Panc1 (cell line): Measurements from ENCODE around the gene CWF19L1. TPM values are rescaled to one million over a fixed set of nuclear protein-coding genes. Genes with fewer than 3 reads are reported as not detected.

Experiments used
- ATAC-seq: fragments of 200-7000 bp; cut with Tn5 transposase; 2 replicates; pipeline ENCODE4 v1.9.1; 2020; ENCODE audit warnings: mild to moderate bottlenecking, moderate library complexity
- BruUV-seq: library from RNA; stranded (reverse); fragments of 400-500 nt; replicated peaks from 2 replicates; lab custom pipeline; 2021; lab: Mats Ljungman, UMichigan
- CTCF ChIA-PET: fragments of 300-600 bp; sonication (Branson Sonifier 250); formaldehyde crosslinking; loops from one replicate; lab custom pipeline; 2022; ENCODE audit warnings: antibody characterized with exemption; lab: Charles Lee
- POLR2A ChIA-PET: fragments of 300-600 bp; sonication (Branson Sonifier 250); formaldehyde crosslinking; loops from one replicate; lab custom pipeline; 2022; ENCODE audit warnings: antibody characterized with exemption; lab: Charles Lee
- DNase-seq: peaks from one replicate; pipeline ENCODE4 v3.0.0-alpha.2; 2010; ENCODE audit warnings: low read depth, low spot score
- H3K27ac ChIP-seq: 2 replicates; pipeline ENCODE4 v1.5.1; 2011; ENCODE audit warnings: mild to moderate bottlenecking, low read length, inconsistent platforms
- H3K27me3 ChIP-seq: fragments of 200-500 bp; sonication (Bioruptor generic); 2 replicates; pipeline ENCODE4 v1.6.0; 2014; ENCODE audit warnings: low read length, inconsistent platforms; ENCODE audit not compliant: control insufficient read depth, insufficient read depth
- H3K36me3 ChIP-seq: fragments of 200-500 bp; sonication (Bioruptor generic); 2 replicates; pipeline ENCODE4 v1.5.1; 2014; ENCODE audit warnings: inconsistent platforms, mild to moderate bottlenecking, low read length, moderate library complexity; ENCODE audit not compliant: control insufficient read depth, insufficient read depth
- H3K4me1 ChIP-seq: 2 replicates; pipeline ENCODE4 v1.5.1; 2011; ENCODE audit warnings: inconsistent platforms, mild to moderate bottlenecking, low read length, moderate library complexity; ENCODE audit not compliant: control insufficient read depth, insufficient read depth
- H3K4me3 ChIP-seq, 2 experiments: 2 replicates each; pipeline ENCODE4 v1.5.1; 2011 to 2012; ENCODE audit warnings: low read depth in 2 of 2, low read length in 2 of 2, mild to moderate bottlenecking in 2 of 2, inconsistent platforms in 1 of 2, moderate library complexity in 1 of 2
- H3K9me3 ChIP-seq: fragments of 200-500 bp; sonication (Bioruptor generic); 2 replicates; pipeline ENCODE4 v1.5.1; 2014; ENCODE audit warnings: low read depth, mild to moderate bottlenecking, inconsistent platforms, low read length, moderate library complexity; ENCODE audit not compliant: control insufficient read depth, insufficient read depth
- POLR2AphosphoS5 ChIP-seq: IDR thresholded peaks from 2 replicates; pipeline ENCODE4 v1.6.1; 2012; ENCODE audit warnings: mild to moderate bottlenecking, low read depth, low read length, moderate library complexity
- REST ChIP-seq, 2 experiments: IDR thresholded peaks; 2 replicates each; pipeline ENCODE4 v1.6.1; 2011 to 2012; ENCODE audit warnings: low read depth in 2 of 2, control low read depth in 1 of 2, low read length in 1 of 2, mild to moderate bottlenecking in 1 of 2, moderate library complexity in 1 of 2; ENCODE audit not compliant: insufficient read depth in 1 of 2
- SIN3A ChIP-seq: IDR thresholded peaks from 2 replicates; pipeline ENCODE4 v1.6.1; 2012; ENCODE audit warnings: low read depth, mild to moderate bottlenecking, low read length, moderate library complexity, borderline replicate concordance; ENCODE audit not compliant: insufficient read depth
- TCF7L2 ChIP-seq: IDR thresholded peaks from 2 replicates; pipeline ENCODE4 v1.6.1; 2011; ENCODE audit warnings: mild to moderate bottlenecking, low read depth, low read length, inconsistent platforms
- in situ Hi-C: cut with HindIII; loops from 2 replicates; pipeline ENCODE4 v1.10.0; 2016; ENCODE audit warnings: low sequenced_read_pairs, low pct_unique_long_range_greater_than_20kb
- intact Hi-C: fragments of 100-400 bp; cut with micrococcal nuclease; formaldehyde crosslinking; loops from one replicate; pipeline ENCODE4 v1.10.0; 2022; ENCODE audit not compliant: unreplicated experiment
- total RNA-seq: library from RNA; stranded (reverse); gene quantifications from one replicate; pipeline ENCODE4 v1.2.1, GENCODE V29; 2021; ENCODE audit not compliant: unreplicated experiment
- TF ChIP-seq, protein P1 (sequence below): fragments of 450-650 bp; IDR thresholded peaks from 2 replicates; pipeline ENCODE4 v1.5.1; 2017; ENCODE audit warnings: mild to moderate bottlenecking

CWF19L1 gene
- total RNA-seq, 1 experiment from 2014 or later: 33.4 TPM

DNA sequence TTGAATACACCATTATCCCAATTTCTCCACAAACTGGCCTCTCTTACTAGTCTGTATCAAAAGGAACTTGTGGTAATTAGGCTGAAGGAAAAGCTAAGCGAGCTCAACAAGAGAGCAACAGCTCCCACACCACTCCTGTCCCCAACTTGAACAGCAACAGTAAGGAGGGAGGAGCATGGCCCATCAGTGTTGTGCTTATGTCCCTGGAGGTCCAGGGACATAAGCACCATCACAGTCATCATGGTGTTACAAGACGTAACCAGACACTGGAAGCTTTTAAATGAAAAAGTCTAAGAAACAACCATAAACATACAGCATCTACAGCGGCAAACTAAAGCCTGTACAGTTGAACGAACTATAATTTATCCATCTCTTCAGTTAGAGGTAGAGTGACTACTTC lies 82.6 kb downstream of the CWF19L1 start:
- H3K4me3 ChIP-seq: peak overlapping the region; percentile 90 to 97
- ATAC-seq (no peak; the same call in 1 of the 2 replicates), DNase-seq (no peak)
- intact Hi-C loops (loop anchor here (10.0 kb wide), 1 partner anchor 340 kb away; no protein-coding TSS in a partner anchor), in situ Hi-C loops (no loop called here)
- H3K27ac ChIP-seq: peak overlapping the region; percentile 98
- H3K9me3 ChIP-seq: no peaks in the 10 kb centered on the region
- CTCF ChIA-PET: interaction anchor here (0.7 kb wide), 1 partner anchor 140 kb away, joined by 5 read pairs; no protein-coding TSS in a partner anchor
- H3K36me3 ChIP-seq: peaks cover 62% of the 10 kb centered on the region
- TF ChIP-seq POLR2AphosphoS5 (no peak), SIN3A (0 out of 2 replicates have a peak, but pooled peaks have one; percentile 20), REST (IDR thresholded peaks at IDR 0.05; ENCODE audit: insufficient read depth in 1 of 2, low read depth in 2 of 2, low read length in 1 of 2) (no peak)
- H3K4me1 ChIP-seq: peaks cover 27% of the 10 kb centered on the region
- POLR2A ChIA-PET: no interaction called here
- H3K27me3 ChIP-seq: no peaks in the 10 kb centered on the region
- BruUV-seq: no TSS peak

DNA sequence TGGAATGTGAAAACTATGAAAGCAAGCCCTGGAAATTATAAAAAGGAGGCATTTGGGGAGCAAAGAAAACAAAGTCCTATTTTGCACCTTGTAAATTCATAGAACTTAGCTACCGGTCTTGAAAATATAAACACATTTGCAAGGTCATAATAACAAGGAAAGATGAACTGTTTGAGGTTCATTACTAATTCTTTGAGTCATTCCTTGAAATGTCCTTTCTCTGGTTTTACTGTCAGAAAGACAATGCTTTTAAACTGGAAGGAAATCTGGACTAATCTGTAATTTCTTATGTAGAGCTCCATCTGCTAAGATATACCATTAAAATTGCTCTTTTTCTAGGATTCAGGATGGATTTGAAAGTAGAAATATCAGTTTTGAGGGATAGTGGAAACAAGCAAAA lies 83.0 kb downstream of the CWF19L1 start:
- ChIA-PET POLR2A (no interaction called here), CTCF (no interaction called here)
- TF ChIP-seq SIN3A: no peak
- TF ChIP-seq REST (IDR thresholded peaks at IDR 0.05; ENCODE audit: insufficient read depth in 1 of 2, low read depth in 2 of 2, low read length in 1 of 2): no peak
- TF ChIP-seq POLR2AphosphoS5: no peak
- TF ChIP-seq TCF7L2: no peak
- TF ChIP-seq, protein P1, sequence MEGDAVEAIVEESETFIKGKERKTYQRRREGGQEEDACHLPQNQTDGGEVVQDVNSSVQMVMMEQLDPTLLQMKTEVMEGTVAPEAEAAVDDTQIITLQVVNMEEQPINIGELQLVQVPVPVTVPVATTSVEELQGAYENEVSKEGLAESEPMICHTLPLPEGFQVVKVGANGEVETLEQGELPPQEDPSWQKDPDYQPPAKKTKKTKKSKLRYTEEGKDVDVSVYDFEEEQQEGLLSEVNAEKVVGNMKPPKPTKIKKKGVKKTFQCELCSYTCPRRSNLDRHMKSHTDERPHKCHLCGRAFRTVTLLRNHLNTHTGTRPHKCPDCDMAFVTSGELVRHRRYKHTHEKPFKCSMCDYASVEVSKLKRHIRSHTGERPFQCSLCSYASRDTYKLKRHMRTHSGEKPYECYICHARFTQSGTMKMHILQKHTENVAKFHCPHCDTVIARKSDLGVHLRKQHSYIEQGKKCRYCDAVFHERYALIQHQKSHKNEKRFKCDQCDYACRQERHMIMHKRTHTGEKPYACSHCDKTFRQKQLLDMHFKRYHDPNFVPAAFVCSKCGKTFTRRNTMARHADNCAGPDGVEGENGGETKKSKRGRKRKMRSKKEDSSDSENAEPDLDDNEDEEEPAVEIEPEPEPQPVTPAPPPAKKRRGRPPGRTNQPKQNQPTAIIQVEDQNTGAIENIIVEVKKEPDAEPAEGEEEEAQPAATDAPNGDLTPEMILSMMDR: no peak
- Histone ChIP-seq H3K27ac (peak overlapping the region; percentile 98), H3K36me3 (peaks cover 63% of the 10 kb centered on the region), H3K27me3 (no peaks in the 10 kb centered on the region), H3K4me3 (peak overlapping the region; percentile 90 to 97), H3K9me3 (no peaks in the 10 kb centered on the region), H3K4me1 (peaks cover 27% of the 10 kb centered on the region)
- no peak for DNase-seq
- intact Hi-C loops: loop anchor here (10.0 kb wide), 1 partner anchor 340 kb away; no protein-coding TSS in a partner anchor
- BruUV-seq: no TSS peak
- in situ Hi-C loops: no loop called here
- no peak for ATAC-seq
